ENCODE results near the gene GAGE12F. TPM values are rescaled to one million over a fixed set of nuclear protein-coding genes. Genes with fewer than 3 reads are reported as not detected.
"Not testable (repeated sequence)": the region's sequence is repeated elsewhere in the genome, so short reads cannot be mapped to it uniquely, and the experiment has no call there.

GAGE12F gene
- not detected for total RNA-seq
- polyA plus RNA-seq: not detected

DNA sequence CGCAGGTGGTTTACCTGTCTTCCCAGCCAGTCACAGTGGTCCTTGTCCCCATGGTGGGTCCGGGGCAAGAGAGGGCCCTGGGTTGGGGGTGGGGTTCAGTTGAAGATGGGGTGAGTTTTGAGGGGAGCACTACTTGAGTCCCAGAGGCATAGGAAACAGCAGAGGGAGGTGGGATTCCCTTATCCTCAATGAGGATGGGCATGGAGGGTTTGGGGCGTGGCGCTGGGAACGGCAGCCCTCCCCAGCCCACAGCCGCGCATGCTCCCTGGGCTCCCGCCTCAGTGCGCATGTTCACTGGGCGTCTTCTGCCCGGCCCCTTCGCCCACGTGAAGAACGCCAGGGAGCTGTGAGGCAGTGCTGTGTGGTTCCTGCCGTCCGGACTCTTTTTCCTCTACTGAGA, at the start of gene GAGE12F:
TSS of gene GAGE12F (plus strand) at position 301 of the 400 bp plus-strand sequence. CDS start 1,155 bp downstream, outside the sequence.
- H3K4me3 Mint-ChIP-seq; H3K36me3 Mint-ChIP-seq; POLR2A ChIA-PET; H3K4me1 ChIP-seq (ENCODE audit: insufficient read depth, low read length); H3K36me3 ChIP-seq (ENCODE audit: insufficient read depth, low read length); H3K9me3 ChIP-seq (ENCODE audit: low read length); H3K9me3 Mint-ChIP-seq; H3K27me3 ChIP-seq (ENCODE audit: insufficient read depth, low read length, poor library complexity, severe bottlenecking); H3K27me3 Mint-ChIP-seq; CTCF ChIA-PET; DNase-seq; H3K27ac Mint-ChIP-seq; H3K27ac ChIP-seq (ENCODE audit: low read depth, low read length); H3K4me3 ChIP-seq (ENCODE audit: low read length); H3K4me1 Mint-ChIP-seq: not testable (repeated sequence)

GRCh38 chrX:49531877-49532276, 28.8 kb upstream of the GAGE12F start, which contains the start of gene GAGE12C:
Gene GAGE12C (plus strand): TSS chrX:49532177. CDS start chrX:49533332, 1,155 bp downstream.
- H3K4me3 ChIP-seq (ENCODE audit: low read length); H3K36me3 ChIP-seq (ENCODE audit: insufficient read depth, low read length); H3K9me3 Mint-ChIP-seq; POLR2A ChIA-PET; H3K4me1 ChIP-seq (ENCODE audit: insufficient read depth, low read length); H3K27ac Mint-ChIP-seq; H3K4me3 Mint-ChIP-seq; H3K36me3 Mint-ChIP-seq; H3K9me3 ChIP-seq (ENCODE audit: low read length); H3K27me3 Mint-ChIP-seq; H3K4me1 Mint-ChIP-seq; CTCF ChIA-PET; H3K27me3 ChIP-seq (ENCODE audit: insufficient read depth, low read length, poor library complexity, severe bottlenecking); DNase-seq; H3K27ac ChIP-seq (ENCODE audit: low read depth, low read length): not testable (repeated sequence)

GRCh38 chrX:49541433-49541832, 19.2 kb upstream of the GAGE12F start, which contains the start of gene GAGE12D:
Gene GAGE12D (plus strand): TSS chrX:49541733. CDS start chrX:49542888, 1,155 bp downstream.
- H3K27me3 Mint-ChIP-seq; H3K36me3 Mint-ChIP-seq; H3K4me3 Mint-ChIP-seq; H3K27ac Mint-ChIP-seq; H3K4me3 ChIP-seq (ENCODE audit: low read length); POLR2A ChIA-PET; CTCF ChIA-PET; H3K27me3 ChIP-seq (ENCODE audit: insufficient read depth, low read length, poor library complexity, severe bottlenecking); H3K27ac ChIP-seq (ENCODE audit: low read depth, low read length); H3K4me1 Mint-ChIP-seq; H3K9me3 Mint-ChIP-seq; H3K36me3 ChIP-seq (ENCODE audit: insufficient read depth, low read length); H3K9me3 ChIP-seq (ENCODE audit: low read length); DNase-seq; H3K4me1 ChIP-seq (ENCODE audit: insufficient read depth, low read length): not testable (repeated sequence)

DNA sequence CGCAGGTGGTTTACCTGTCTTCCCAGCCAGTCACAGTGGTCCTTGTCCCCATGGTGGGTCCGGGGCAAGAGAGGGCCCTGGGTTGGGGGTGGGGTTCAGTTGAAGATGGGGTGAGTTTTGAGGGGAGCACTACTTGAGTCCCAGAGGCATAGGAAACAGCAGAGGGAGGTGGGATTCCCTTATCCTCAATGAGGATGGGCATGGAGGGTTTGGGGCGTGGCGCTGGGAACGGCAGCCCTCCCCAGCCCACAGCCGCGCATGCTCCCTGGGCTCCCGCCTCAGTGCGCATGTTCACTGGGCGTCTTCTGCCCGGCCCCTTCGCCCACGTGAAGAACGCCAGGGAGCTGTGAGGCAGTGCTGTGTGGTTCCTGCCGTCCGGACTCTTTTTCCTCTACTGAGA, 9.7 kb upstream of the GAGE12F start, which contains the start of gene GAGE12E:
TSS of gene GAGE12E (plus strand) at position 301 of the 400 bp plus-strand sequence. CDS start 1,155 bp downstream, outside the sequence.
- H3K4me3 Mint-ChIP-seq, H3K36me3 Mint-ChIP-seq: not testable (repeated sequence)

DNA sequence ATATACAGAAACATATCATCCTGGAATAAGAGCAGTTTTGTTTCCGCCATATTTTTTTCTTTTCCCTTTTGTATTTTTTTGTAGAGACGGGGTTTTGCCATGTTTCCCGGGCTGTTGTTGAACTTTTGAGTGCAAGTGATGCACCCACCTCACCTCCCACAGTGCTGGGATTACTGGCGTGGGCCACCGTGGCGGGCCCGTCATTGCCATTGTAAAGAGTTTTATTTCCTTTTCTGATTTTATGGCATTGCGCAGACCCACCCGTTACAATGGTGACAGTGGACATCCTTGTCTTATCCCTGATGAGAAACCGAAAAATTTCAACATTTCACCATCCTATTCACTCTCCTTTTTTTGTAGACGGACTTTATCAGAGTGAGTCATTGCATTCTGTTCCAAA, 8.1 kb downstream of the GAGE12F start:
- H3K9me3 ChIP-seq (ENCODE audit: low read length); POLR2A ChIA-PET; H3K27me3 ChIP-seq (ENCODE audit: insufficient read depth, low read length, poor library complexity, severe bottlenecking); H3K4me1 ChIP-seq (ENCODE audit: insufficient read depth, low read length); H3K27ac Mint-ChIP-seq; CTCF ChIA-PET; H3K4me3 ChIP-seq (ENCODE audit: low read length); H3K27me3 Mint-ChIP-seq; DNase-seq; H3K36me3 Mint-ChIP-seq; H3K36me3 ChIP-seq (ENCODE audit: insufficient read depth, low read length); H3K27ac ChIP-seq (ENCODE audit: low read depth, low read length); H3K9me3 Mint-ChIP-seq; H3K4me1 Mint-ChIP-seq; H3K4me3 Mint-ChIP-seq: not testable (repeated sequence)

More for the DNA sequence above, 9.7 kb upstream of the GAGE12F start, which contains the start of gene GAGE12E:
- H3K27ac Mint-ChIP-seq; POLR2A ChIA-PET; CTCF ChIA-PET; DNase-seq; H3K4me1 Mint-ChIP-seq; H3K9me3 ChIP-seq (ENCODE audit: low read length); H3K27ac ChIP-seq (ENCODE audit: low read depth, low read length); H3K4me3 ChIP-seq (ENCODE audit: low read length); H3K27me3 Mint-ChIP-seq; H3K9me3 Mint-ChIP-seq; H3K36me3 ChIP-seq (ENCODE audit: insufficient read depth, low read length); H3K27me3 ChIP-seq (ENCODE audit: insufficient read depth, low read length, poor library complexity, severe bottlenecking); H3K4me1 ChIP-seq (ENCODE audit: insufficient read depth, low read length): not testable (repeated sequence)

DNA sequence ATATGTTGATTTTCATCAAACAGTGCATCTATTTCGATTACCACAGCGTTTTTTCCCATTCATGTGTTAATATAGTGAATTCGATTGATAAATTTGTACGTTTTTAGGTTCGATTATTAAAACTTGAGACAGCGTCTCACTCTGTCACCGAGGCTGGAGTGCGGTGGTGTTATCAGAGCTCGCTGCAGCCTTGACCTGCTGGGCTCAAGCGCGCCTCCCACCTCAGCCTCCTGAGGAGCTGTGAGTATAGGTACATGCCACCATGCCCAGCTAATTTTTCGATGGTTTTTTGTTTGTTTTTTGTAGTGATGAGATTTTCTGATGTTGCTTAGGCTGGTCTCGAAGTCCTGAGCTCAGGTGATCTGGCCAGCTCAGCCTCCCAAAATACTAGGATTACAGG, 8.5 kb downstream of the GAGE12F start:
- CTCF ChIA-PET; H3K36me3 ChIP-seq (ENCODE audit: insufficient read depth, low read length); H3K27ac Mint-ChIP-seq; POLR2A ChIA-PET; H3K27me3 Mint-ChIP-seq; H3K36me3 Mint-ChIP-seq; H3K4me3 ChIP-seq (ENCODE audit: low read length); H3K27me3 ChIP-seq (ENCODE audit: insufficient read depth, low read length, poor library complexity, severe bottlenecking); H3K9me3 Mint-ChIP-seq; H3K4me3 Mint-ChIP-seq; H3K4me1 Mint-ChIP-seq; H3K9me3 ChIP-seq (ENCODE audit: low read length); H3K27ac ChIP-seq (ENCODE audit: low read depth, low read length); H3K4me1 ChIP-seq (ENCODE audit: insufficient read depth, low read length): not testable (repeated sequence)
- DNase-seq: peak in 1 of 5 donors; percentile 29

- H3K4me3 Mint-ChIP-seq; CTCF ChIA-PET; H3K4me1 Mint-ChIP-seq; H3K27ac Mint-ChIP-seq; H3K27me3 ChIP-seq (ENCODE audit: insufficient read depth, low read length, poor library complexity, severe bottlenecking); DNase-seq; H3K27ac ChIP-seq (ENCODE audit: low read depth, low read length); H3K36me3 ChIP-seq (ENCODE audit: insufficient read depth, low read length); POLR2A ChIA-PET; H3K9me3 ChIP-seq (ENCODE audit: low read length); H3K9me3 Mint-ChIP-seq; H3K4me1 ChIP-seq (ENCODE audit: insufficient read depth, low read length); H3K27me3 Mint-ChIP-seq; H3K4me3 ChIP-seq (ENCODE audit: low read length); H3K36me3 Mint-ChIP-seq: not testable (repeated sequence)
These were observed 9.5 kb downstream of the GAGE12F start, which contains the start of gene GAGE12G for GRCh38 chrX:49570100-49570499. Gene GAGE12G (plus strand): TSS chrX:49570400. CDS start chrX:49571555, 1,155 bp downstream.

- H3K27me3 ChIP-seq (ENCODE audit: insufficient read depth, low read length, poor library complexity, severe bottlenecking); H3K9me3 Mint-ChIP-seq; H3K4me3 Mint-ChIP-seq; H3K27me3 Mint-ChIP-seq; H3K27ac Mint-ChIP-seq; POLR2A ChIA-PET; H3K4me1 Mint-ChIP-seq; DNase-seq; H3K27ac ChIP-seq (ENCODE audit: low read depth, low read length); CTCF ChIA-PET; H3K9me3 ChIP-seq (ENCODE audit: low read length); H3K4me1 ChIP-seq (ENCODE audit: insufficient read depth, low read length); H3K36me3 Mint-ChIP-seq; H3K36me3 ChIP-seq (ENCODE audit: insufficient read depth, low read length); H3K4me3 ChIP-seq (ENCODE audit: low read length): not testable (repeated sequence)
These were observed 19.0 kb downstream of the GAGE12F start, which contains the start of gene GAGE12H for GRCh38 chrX:49579649-49580048. Gene GAGE12H (plus strand): TSS chrX:49579949. CDS start chrX:49581104, 1,155 bp downstream.

DNA sequence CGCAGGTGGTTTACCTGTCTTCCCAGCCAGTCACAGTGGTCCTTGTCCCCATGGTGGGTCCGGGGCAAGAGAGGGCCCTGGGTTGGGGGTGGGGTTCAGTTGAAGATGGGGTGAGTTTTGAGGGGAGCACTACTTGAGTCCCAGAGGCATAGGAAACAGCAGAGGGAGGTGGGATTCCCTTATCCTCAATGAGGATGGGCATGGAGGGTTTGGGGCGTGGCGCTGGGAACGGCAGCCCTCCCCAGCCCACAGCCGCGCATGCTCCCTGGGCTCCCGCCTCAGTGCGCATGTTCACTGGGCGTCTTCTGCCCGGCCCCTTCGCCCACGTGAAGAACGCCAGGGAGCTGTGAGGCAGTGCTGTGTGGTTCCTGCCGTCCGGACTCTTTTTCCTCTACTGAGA, 28.6 kb downstream of the GAGE12F start, which contains the start of gene GAGE2A:
TSS of gene GAGE2A (plus strand) at position 301 of the 400 bp plus-strand sequence. CDS start 1,155 bp downstream, outside the sequence.
- H3K27ac ChIP-seq (ENCODE audit: low read depth, low read length); H3K36me3 ChIP-seq (ENCODE audit: insufficient read depth, low read length); H3K4me3 Mint-ChIP-seq; H3K9me3 ChIP-seq (ENCODE audit: low read length); POLR2A ChIA-PET; H3K9me3 Mint-ChIP-seq; H3K4me1 Mint-ChIP-seq; H3K36me3 Mint-ChIP-seq; H3K27ac Mint-ChIP-seq; CTCF ChIA-PET; H3K4me1 ChIP-seq (ENCODE audit: insufficient read depth, low read length); DNase-seq; H3K27me3 Mint-ChIP-seq; H3K4me3 ChIP-seq (ENCODE audit: low read length); H3K27me3 ChIP-seq (ENCODE audit: insufficient read depth, low read length, poor library complexity, severe bottlenecking): not testable (repeated sequence)

All from CD8-positive, alpha-beta memory T cell (primary cell).